GM19395 (cell line): ENCODE data around the gene ALG14.
"Not testable (repeated sequence)": the region's sequence is repeated elsewhere in the genome, so short reads cannot be mapped to it uniquely, and the experiment has no call there.

ENCODE experiments used
- ATAC-seq: cut with Tn5 transposase; IDR thresholded peaks from one replicate; pipeline ENCODE4 v1.9.1; 2021; ENCODE audit warnings: mild to moderate bottlenecking, moderate library complexity; ENCODE audit not compliant: unreplicated experiment

The ALG14 gene

DNA sequence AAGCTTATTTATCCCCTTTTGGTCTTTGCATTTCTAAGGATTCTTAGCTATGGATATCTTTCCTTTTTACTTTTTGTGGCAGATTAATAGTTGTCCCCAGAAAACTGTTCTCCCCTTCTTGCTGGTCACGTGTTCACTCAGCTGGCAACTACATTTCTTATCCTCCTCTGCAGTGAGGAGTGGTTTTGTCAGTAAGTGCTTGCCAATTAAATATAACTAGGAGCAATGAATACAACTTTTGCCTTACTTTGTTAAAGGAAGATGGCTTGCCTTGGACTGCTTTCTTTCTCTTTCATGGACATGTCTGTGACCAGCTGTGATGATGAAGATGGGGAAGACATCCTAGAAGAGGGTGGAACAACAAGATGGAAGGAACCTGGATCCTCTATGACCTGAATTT lies 15.6 kb upstream of the ALG14 start:
- no peak for ATAC-seq

DNA sequence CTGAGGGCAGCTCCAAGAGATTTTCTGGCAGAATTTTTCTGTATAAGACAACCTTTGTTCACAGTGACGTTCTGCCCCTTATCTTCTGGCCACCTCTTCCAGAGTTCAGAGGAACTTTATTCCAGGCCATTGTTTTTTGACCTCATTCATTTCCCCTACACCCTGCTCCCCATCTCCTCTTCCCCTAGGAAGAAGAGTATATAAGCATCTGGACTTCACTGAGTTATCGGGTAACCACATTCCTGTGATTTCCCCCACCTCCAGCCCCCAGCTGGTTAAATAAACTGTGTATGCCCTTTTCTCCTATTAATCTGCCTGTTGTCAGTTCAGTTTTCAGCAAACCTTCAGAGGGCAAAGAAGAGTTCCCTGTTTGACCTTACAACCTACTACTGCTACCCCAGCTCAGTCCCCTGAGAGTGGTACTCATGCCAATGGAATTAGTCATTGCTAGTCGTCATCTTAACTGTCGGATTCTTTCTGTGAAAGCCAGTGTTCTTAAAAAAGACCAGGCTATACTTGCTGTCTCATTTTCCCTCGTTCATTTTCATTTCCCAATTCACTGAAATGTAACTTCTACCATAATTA lies 14.3 kb upstream of the ALG14 start:
- ATAC-seq, result no peak

DNA sequence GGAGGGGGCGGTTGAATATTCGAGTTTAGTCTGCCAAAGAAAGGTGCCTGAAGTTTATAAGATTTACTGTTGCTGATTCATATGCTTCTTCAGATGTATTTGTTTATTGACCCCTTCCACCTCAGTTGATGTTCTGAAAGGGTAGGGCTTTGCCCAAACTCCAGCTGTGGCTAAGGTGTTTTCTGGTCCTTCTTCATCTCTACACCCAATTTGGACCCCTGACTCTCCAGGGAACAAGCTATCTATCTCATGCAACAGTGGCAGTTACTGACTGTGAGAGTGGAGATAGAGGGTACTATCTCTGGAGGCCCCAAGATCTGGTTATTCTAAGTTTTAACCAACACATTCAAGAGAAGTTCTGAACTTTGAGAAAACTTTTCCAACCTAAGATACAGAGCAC lies 12.6 kb upstream of the ALG14 start:
- no peak for ATAC-seq

DNA sequence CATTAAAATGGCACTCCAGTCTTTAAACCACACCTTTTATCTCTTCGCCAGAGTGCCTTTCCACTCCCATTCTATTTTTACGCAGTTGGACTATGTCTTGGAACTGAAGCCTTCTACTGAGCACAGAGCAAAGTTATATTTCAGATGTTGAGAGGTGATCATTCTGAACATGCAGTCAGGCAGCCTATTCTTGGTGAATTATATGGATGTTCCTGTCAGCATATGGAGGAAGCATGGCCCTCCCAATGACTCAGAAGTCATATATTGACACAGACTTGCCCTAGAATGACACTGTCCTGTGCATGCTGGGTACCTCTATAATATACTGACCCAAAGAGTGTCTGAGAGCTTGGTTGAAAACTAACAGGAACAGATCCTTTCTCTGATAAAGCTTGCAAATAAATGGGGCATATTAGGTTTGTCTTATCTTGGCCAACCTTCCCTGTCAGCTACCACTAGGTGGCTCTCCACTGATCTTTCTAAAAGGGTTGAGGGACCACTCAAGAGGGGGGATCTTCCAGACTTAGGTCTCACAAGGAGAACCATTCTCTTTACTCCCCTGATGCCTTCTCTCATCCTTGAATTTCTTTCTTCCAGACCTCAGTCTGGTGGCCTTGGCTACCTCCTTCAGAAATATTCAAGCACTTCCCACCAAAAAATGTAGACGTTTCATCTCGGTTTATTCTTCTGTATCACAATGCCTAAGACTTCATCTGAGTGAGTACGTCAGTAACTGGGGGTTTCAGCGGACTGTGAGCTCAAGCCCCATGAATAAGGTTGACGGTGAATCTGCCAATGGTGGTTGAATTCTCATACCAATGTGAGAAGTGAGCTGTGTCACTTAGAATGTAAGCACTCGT lies 11.8 kb upstream of the ALG14 start:
- ATAC-seq, result peak; percentile 80

DNA sequence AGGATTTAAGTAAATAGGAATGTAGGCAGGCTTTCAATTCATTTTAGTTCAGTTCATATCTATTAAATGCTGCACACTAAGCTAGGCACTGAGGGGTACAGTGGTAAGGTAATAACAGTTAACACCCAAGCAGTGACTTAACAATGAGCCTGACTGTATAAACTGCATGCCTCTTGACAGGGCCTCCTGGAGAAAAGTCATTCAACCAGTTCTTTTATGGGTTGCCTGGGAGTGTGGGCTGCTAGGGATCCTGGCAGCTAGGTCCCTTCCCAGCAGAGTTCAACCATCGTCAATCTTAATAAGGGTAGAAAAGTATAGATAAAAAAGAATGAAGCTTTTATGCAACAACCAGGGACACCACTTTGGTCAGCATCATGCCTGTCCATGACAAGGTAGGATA lies 8.1 kb upstream of the ALG14 start:
- no peak for ATAC-seq

DNA sequence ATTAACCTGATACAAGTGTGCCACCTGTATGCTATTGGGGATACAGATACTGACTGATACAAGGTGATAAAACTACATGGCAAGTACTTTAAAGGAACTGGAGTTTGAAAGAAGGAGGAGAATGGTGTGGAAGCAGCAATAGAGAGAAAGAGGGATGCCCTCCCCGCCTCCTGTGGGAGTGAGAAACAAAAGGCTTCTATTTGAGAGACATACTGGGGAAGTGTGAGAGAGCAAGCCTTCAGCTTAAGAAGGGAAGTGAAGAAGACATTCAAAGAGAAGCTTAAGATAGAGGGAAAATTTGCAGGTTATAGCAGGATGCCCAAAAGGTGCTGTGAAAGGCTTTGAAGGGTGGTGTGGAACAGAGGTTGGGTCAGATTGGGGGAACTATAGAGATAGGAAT lies 7.7 kb upstream of the ALG14 start:
- ATAC-seq, result no peak

DNA sequence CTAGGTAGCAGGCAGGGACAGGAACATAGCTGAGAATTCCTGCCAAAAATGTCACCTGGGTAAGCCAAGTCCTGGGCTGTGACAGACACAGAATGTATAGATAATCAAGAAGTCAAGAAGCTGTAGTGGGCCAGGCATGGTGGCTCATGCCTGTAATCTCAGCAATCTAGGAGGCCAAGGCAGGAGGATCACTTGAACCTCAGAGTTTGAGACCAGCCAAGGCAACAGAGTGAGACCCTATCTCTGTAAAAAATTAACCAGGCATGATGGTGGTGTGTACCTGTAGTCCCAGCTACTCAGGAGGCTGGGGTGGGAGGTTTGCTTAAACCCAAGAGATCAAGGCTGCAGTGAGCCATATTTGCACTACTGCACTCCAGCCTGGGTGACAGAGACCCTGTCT lies 3.3 kb upstream of the ALG14 start:
- no peak for ATAC-seq

DNA sequence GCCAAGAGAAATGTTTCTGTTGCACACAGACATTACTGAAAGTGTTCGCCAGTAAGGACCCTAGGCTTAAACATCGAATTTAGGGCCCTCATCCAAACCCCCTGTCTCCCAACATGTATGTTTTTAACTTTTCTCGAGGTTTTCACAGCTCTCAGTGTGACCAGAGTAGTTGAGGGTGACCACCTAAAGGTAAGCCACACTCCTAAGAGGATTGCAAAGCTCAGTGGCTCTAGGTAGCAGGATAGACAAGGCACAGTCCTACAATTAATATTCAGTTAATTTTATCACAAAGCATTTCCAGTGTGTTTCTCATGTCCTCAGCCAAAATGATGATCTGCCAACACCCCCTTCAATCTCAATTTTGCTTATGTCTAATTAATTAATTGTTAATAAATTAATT lies 695 bp upstream of the ALG14 start:
- peak; percentile 6 for ATAC-seq

DNA sequence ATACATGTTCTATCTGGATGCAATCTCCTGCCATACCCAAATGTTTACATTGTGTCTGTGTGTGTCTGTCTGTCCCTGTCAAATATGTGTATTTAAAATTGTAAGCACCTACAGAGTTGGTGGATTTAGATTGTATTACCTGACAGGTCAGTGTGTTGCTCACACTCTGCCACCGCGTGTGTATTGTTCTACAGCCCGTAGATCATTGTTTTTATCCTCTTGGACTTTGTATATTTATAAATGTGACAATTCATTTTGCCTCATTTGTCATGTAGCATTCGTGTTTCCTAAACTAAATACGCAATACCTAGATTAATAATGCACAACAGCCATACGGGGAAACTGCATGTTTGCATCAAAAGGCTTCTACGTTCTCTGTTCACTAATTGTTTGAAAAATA lies 634 bp downstream of the ALG14 start:
- ATAC-seq, result peak; percentile 3

DNA sequence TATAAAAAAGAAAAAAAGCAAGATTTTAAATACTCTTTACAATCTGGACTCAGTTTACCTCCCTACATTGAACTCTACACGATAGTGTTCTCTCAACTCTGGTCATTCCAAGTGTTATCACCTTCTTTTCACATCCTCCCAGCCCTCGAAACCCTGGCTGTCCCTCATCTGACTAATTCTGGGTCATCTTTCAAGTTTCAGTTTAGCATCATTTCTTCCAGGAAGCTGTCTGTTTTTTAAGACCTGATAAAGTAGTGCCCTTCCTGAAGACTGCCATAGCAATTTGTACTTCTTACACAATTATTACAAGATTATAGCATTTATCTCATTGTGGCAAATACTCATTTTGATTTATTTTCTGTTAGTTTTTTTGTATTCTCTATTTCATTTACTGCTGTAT lies 1.2 kb downstream of the ALG14 start:
- no peak for ATAC-seq

DNA sequence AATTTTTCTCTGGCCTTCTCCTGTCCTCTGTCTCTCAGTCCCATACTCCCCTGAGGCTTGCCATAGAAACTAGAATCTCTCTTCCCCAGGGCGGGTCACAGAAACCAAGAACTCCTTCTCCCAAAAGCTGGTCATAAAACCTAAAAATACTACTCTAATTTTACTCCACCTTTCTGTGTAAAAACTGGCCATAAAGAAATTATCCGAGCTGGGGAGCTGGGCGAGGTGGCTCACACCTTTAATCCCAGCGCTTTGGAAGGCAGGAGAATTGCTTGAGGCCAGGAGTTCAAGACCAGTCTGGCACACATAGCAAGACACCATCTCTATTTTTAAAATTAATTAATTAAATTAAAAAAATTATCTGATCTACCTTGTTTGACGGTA lies 3.0 kb downstream of the ALG14 start:
- no peak for ATAC-seq

DNA sequence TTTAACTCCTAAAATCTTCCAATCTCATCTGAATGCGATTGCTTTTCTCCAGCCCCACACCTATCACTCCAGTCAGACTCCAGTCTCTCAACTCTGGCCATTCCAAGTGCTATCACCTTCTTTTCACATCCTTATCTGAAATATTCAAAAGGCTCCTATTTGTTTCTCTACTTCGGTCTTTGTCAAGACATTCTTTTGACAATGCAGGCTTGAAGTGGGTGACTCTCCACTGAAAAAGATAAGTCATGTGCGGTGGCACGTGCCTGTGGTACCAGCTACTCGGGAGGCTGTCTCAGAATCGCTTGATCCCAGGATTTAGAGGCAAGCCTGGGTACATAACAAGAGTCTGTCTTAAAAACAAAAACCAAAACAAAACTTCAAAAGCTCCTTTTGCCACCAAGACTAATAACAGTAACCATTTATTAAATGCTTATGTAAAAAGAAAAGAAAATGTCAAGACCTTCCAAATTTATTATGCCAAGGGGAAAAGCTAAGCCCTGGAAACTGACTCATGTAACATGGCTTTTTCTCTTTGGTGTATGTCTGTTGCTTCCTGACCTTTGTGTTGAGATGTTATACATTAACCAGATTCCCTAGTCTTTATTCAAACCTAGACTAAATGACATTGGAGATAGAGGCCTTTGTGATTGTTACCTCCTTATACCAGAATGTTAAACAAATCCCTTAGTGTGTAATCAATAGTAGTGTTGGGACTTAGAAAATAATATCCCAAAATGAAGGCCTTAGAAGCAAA lies 3.6 kb downstream of the ALG14 start:
- no peak for ATAC-seq

DNA sequence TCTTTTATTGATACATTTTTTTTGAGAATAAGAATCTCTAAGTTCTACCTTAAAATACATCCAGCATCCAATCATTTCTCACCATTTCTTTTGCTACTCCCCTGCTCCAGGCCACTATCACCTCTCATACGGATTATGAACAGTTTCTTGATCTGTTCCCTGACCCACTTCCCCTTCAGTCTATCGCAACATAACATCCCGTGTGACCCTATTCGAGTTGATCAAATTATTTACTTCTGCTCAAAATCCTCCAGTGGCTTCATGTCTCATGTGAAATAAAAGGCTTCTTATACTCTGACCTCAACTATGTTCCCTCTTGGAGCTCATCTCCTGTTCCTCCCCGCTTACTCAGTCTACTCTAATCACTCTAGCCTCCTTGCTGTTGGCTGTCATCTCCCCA lies 5.2 kb downstream of the ALG14 start:
- ATAC-seq, result no peak

DNA sequence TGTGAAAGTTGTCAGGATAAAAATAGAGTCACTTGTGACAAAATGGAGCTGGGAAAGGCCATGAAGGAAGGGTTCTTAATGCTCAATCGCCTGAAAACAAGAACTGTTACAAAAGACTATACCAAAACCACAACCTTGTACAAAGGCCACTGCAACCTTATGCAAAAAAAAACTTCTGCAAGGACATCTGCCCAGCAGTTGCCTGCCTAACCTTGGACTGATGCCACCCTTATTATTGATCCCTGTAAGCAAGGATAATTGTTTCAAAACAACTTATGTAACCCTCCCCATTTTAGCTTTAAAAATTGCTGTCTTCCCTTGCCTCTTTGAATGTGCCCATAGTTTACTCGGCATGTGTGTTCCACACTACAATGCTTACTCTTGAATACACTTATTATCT lies 5.7 kb downstream of the ALG14 start:
- no peak for ATAC-seq

DNA sequence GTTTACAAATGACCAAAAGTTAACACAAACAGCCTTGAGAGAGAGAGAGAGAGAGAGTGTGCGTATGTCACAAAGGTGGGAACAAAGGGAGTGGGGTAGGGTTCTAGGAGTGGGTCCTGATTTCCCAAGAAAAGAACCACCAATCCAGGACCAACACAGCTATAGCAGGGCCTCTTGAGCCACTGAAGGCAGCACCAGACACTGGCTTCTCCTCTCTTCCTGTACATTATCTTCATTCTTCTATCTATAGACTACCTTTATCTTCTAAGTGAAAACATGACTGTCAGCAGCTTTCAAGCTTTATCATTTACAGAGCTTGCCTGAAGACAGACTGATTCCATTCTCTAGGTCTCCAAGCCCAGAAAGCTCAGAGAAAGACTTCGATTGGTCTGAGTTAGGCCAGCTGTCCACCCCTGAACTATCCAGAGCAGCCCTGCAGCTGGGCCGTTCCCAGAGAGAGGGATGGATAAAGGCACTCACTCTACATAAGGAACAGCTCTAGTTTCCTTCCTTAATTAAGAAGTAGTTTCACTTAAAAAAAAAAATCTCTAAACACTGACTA lies 11.2 kb downstream of the ALG14 start:
- no peak for ATAC-seq

DNA sequence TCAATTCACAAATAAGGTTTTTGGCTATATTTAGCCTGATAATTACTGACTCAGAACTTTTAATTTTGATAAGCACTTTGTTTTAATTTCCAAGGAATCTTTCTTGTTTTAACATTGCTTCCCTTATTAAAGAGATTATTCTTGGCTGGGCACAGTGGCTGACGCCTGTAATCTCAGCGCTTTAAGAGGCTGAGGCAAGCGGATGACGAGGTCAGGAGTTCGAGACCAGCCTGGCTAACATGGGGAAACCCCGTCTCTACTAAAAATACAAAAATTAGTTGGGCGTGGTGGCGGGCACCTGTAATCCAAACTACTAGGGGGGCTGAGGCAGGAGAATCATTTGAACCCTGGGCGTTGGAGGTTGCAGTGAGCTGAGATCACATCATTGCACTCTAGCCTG lies 13.8 kb downstream of the ALG14 start:
- ATAC-seq, result no peak

DNA sequence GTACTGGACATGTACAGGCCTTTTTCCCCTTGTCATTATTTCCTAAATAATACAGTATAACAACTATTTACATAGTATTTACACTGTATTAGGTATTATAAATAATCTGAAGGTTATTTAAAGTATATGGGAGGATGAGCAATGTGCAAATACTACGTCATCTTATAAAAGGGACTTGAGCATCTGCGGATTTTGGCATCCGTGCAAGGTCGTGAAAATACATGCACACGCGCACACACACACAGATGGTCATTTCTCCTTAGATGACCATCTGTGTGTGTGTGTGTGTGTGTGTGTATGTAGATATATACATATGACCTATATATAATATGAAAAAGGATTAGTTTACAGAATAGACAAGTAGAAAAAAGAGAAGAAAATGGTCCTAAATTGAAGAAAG lies 15.4 kb downstream of the ALG14 start:
- no peak for ATAC-seq

DNA sequence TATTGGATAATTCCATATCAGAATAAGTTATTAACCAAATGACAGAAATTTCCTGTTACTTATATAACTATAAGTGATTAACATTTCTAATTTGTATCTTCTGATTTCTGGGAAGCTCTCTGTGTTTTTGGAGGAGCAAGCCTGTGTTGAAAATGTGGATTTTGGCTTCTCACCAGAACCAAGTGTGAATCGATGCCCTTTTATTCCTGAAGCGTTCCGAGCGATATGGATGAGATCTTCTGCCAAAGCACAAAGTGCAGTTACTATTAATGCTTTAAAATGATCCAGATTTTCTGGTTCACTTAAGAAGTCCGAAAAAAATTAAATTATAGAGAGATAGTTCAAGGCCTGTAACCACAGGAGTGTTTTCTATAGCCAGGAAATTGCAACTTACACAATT lies 22.8 kb downstream of the ALG14 start:
- no peak for ATAC-seq

DNA sequence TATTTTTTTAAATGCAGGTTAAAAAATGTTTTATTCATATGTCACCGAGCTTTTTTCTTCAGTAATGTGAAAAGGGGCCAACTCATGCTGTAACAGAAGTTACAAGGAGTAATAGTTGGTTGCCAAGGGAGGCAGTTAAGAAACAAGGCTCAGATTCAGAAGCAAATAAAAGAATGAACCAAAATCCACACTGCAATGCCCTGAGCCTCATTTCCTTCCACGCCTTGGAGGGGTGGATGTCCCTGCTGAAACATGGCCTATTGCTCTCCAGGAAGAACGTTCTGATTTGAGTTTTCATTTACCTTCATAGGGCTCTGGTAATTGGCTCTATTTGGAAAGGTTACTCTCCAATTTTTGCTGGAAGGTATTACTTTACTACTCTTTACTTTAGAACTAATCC lies 24.4 kb downstream of the ALG14 start:
- no peak for ATAC-seq

DNA sequence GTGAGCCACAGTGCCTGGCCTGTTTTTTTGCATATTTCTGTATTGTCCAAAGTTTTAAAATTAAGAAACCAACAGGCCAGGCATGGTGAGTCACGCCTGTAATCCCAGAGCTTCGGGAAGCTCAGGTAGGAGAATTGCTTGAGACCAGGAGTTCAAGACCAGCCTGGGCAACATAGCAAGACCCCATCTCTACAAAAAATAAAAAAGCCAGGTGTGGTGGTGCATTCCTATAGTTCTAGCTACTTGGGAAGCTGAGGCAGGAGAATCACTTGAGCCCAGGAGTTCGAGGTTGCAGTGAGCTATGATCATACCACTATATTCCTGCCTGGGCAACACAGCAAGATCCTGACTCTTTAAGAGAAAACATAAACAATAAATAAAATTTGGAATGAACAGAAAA lies 25.1 kb downstream of the ALG14 start:
- ATAC-seq, result not testable (repeated sequence)

DNA sequence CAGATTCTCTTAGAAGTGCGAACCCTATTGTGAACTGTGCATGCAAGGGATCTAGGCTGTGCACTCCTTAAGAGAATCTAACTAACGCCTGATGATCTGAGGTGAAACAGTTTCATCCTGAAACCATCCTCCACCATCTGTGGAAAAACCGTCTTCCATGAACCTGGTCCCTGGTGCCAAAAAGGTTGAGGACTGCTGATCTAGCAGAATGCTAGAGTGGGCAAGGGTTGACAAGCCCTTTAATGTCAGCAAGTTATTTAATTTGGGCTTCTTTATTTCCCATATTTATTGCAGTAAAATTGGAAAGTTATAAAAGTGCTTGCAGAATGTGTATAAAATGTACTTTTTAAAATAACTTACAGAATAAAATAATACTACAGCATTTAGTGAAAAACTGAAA lies 26.4 kb downstream of the ALG14 start:
- no peak for ATAC-seq
